Hematopoietic multipotent progenitor cell (in vitro differentiated cells): ENCODE data around the gene STX7. TPM values are rescaled to one million over a fixed set of nuclear protein-coding genes. Genes with fewer than 3 reads are reported as not detected.

Experiments
- DNase-seq, 3 donors: peaks; one replicate each; pipeline ENCODE4 v3.0.0-alpha.2; 2011 to 2015; ENCODE audit warnings: low read depth in 2 of 3, low spot score in 2 of 3
- total RNA-seq: library from RNA; depleted of rRNA; stranded (reverse); fragments of >200 nt; gene quantifications from one replicate; pipeline ENCODE4 v1.2.3, GENCODE V29; 2012

Gene STX7
- total RNA-seq, 1 donor, result 17.8 TPM

DNA sequence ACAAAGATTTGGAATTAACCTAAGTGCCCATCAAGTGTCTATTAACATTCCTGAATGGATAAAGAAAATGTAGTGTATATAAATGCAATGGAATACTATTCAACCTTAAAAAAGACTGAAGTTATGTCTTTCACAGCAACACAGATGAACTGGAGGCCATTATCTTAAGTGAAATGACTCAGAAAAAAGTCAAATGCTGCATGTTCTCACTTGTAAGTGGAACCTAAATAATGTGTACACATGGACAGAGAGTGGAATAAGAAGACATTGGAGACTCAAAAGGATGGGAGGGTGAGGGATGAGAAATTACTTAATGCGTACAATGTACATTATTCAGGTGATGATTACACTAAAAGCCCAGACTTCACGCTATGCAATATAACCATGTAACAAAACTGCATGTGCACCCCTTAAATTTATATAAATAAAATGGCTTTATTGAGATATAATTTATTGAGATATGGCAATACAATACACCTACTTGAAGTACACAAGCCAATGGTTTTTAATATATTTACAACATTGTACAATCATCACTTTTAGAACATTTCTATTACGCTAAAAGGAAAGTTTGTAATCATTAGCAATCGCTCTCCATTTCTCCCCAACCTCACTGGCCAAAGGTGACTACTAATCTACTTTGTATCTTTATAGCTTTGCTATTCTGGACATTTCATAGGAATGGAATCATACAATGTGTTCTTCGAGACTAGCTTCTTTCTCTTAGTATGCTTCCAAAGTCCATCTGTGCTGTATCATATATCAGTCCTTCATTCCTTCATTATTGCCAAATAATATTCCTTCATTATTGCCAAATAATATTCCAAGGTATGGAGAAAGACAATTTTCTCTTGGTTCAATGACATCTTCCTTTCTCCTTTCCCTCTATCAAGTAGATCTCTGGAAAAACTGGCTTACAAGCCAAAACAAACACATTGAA is 5.8 kb downstream of the STX7 start:
- DNase-seq, result no peak

DNA sequence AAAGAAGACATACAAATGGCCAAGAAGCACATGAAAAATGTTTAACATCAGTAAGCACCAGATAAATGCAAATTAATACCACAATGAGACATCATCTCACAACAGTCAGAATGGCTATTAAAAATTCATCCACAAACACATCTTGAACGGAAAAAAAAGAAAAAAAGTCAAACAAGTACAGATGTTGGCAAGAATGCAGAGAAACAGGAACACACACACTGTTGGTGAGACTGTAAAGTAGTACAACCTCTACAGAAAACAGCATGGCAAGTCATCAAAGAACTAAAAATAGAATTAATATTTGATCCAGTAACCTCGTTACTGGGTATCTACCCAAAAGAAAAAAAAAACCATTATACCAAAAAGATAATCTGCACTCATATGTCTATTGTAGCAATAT is 6.5 kb downstream of the STX7 start:
- no peak for DNase-seq

GRCh38 chr6:132505158-132505557 is 7.8 kb downstream of the STX7 start:
- no peak for DNase-seq

- DNase-seq, result no peak
Observed at GRCh38 chr6:132504757-132505156, 8.2 kb downstream of the STX7 start.

DNA sequence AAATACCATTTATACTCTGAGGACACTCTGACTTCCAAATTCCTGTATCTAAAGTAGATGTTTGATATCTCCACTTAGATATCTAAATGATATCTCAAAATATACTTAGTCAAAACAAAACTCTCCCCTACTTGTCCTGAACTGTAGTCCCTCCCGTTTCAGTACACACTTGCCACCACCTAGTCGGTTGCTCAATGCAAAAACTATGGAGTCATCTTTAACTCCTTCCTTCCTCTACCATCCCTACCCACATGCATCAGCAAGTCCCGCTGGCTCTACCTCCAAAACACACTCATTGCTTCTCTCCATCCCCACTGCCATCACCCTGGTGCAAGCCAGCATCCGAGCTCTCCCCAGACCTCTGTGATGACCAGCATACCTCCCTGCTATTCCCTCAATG is 13.2 kb downstream of the STX7 start:
- DNase-seq, result no peak

GRCh38 chr6:132498638-132499037 is 14.3 kb downstream of the STX7 start:
- DNase-seq, result no peak

GRCh38 chr6:132496519-132497180 is 16.3 kb downstream of the STX7 start:
- DNase-seq, result no peak

GRCh38 chr6:132495604-132496079 is 17.3 kb downstream of the STX7 start:
- DNase-seq, result no peak

- DNase-seq, result no peak
Observed at GRCh38 chr6:132494954-132495353, 18.0 kb downstream of the STX7 start.

DNA sequence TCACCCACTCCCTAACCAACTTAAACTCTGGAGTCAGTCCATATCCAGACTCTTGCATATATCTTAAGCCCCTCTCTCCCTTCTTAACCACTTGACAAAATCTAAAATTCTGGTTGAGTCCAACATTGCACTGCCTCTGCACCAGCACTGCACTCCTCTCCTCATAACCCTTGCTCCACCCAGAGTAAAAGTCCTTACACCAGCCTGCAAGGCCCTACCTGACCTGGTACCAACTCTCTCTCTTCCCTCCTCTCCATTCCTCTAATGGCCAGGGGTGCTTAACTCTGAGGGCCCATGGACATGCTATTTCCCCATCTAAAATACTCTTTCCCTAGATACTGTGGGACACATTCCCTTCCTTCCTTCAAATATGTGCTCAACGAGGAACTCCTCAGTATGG is 21.0 kb downstream of the STX7 start:
- DNase-seq, result no peak

DNA sequence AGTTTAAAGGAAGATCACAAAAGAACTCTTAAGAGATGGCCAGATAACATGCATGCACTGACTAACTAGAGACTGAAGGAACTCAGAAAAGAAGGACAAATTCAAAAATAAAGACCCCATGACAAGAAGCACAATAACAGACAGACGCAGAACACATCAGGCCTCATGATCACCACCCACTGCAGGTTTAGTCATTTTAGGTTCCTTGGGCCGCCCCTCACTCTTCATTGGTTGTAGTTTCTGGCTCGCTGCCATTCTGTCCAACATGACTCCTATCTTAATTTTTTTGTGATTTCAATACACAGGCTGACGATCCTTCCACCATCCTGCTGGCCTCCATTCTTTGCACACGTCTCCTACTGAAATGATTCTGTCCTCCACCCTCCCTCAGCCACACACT is 21.6 kb downstream of the STX7 start:
- DNase-seq, result peak in 1 of 3 donors; percentile 32

DNA sequence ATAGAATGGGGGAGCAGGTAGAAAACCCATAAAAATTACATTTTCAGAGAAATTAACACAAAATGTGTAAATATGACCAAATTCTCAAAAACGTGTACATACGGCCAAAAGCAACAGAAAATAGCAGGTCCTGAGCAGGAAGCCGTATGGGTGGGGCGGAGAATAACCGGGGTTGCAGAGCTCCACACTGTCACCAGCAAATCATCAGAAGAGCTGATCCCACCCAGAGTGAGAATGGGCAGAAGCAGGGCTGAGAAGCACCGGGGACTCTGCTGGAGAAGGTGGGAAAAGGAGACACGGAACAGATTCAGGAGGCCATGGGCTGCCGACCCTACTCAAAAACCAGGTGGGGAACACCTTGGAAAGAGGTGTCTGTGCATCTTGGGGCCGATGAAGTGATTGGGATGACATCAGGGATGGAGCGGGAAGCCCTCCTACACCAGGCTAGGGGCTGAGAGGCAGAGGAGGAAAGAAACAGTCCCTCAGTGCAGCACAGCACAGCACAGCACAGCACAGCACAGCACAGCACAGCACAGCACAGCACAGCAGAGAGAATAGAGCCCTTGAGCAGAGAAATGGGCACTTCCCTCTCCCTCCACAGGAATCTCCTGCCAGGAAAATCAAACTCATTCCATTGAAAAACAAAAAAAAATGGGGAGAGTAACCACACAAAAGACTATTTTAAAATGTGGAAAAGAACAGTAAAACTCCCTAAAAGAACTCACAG is 22.3 kb downstream of the STX7 start:
- no peak for DNase-seq

DNA sequence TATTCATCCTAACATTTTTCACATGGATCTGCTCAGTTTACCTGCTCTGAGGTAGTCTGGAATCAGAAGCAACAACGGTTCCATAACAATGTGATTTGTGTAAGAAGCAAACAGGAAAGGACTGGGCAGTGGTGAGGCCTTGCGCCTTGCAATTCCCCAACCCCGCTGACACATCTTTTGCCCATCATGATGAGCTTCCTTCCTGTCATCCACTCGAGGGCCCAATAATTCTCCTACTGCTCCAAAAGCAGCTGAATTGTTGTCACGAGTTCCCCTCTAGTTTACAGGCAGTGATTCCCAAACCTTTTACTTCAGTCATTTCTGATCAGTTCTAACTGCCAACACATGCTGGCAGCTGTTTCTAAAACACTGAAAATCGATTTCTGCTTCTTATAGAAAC is 22.9 kb downstream of the STX7 start:
- DNase-seq, result no peak

GRCh38 chr6:132489376-132489775 is 23.5 kb downstream of the STX7 start:
- no peak for DNase-seq

GRCh38 chr6:132487762-132488161 is 25.2 kb downstream of the STX7 start:
- DNase-seq, result no peak

- no peak for DNase-seq
Observed at GRCh38 chr6:132484680-132485018, 28.3 kb downstream of the STX7 start.

DNA sequence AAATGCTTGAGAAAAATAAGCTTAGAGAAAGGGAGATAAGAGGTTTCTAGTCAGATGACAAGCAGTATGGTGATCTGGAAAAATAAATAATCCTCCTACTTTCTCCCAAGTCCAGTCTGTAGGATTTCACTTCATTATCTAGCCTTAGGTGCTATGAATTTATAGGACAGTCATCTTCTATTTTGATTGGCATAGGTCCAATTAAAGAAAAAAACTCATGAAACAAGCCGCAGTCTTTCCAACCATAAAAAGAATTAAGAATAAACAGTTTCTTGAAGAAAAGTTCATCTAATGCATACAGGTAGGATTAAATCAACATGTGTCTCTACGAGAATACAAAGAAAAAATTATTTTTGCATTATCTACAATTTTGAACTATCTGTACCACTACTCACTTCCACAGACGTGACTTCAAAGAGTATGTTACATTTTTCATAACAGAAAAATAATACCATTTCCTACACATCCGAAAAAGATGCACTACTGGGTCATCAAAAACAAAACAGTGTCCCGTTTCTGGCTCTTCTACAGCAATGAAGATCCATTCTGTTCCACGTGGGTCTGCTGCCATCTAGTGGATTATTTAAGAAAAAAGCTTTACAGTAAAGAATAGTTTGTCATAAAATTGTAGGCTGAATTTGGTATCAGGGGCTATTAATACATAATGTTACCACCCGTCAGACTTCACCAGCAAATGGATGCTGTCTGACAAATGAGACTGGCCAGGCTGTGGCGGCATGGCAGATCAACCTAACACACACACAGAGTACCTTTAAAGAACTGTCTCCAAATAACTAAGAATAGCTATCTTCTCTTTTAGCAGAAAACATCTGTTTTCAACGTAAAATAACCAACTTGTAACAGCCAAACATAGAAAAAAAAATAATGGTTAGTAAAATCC is 28.9 kb downstream of the STX7 start:
- peak; percentile 29 to 84 (median 65) for DNase-seq

DNA sequence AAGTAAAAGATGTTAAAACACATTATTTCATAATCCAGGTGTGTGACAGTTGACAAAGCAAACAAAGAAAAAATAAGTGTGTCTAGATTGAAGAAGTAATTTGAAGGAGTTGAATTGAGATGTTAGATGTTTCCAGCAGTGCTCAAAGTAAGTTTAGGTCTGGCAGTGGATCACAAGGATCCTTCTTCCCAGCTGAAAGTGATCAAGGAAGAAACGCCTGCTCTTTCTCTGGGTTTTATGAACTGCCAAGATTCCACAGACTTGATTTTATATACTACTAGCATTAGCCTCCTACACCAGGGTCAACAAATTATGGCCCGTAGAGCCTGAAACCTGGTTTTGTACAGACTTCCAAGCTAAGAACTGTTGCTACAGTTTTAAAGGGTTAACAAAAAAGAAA is 30.3 kb downstream of the STX7 start:
- DNase-seq, result no peak

GRCh38 chr6:132481189-132481588 is 31.7 kb downstream of the STX7 start:
- DNase-seq, result no peak

- DNase-seq, result no peak
Observed at GRCh38 chr6:132479131-132479530, 33.8 kb downstream of the STX7 start.
